DOHH2 (cell line): ENCODE results near the gene ETHE1.

ENCODE experiments used
- EZH2phosphoT487 ChIP-seq: fragments of 200-600 bp; sonication (generic); IDR thresholded peaks from 2 replicates; pipeline ENCODE4 v1.6.1; 2017; ENCODE audit warnings: borderline replicate concordance, mild to moderate bottlenecking, antibody characterized with exemption, low read length, moderate library complexity, mixed read lengths
- TF ChIP-seq, protein P1 (sequence below): fragments of 200-600 bp; sonication (generic); IDR thresholded peaks from one replicate; pipeline ENCODE4 v1.5.1; 2014; ENCODE audit warnings: antibody characterized with exemption, mild to moderate bottlenecking, low read depth, low read length; ENCODE audit not compliant: poor library complexity, severe bottlenecking

DNA sequence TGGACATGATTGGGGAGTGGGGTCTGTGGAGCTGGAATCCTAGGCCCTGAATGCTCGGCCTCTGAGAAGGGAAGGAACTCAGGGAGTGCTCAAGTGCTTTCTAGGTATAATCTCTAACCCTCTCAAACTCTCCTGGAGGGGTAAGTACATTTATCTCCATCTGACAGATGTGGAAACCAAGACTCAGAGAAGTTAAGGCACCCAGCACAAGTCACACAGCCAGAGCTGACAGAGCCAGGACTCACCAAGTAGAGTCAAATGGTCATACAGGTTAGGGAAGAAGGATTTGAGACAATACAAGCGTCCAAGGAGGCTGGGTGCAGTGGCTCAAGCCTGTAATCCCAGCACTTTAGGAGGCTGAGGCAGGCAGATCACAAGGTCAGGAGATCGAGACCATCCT is 48.7 kb downstream of the ETHE1 start:
- TF ChIP-seq, protein P1, sequence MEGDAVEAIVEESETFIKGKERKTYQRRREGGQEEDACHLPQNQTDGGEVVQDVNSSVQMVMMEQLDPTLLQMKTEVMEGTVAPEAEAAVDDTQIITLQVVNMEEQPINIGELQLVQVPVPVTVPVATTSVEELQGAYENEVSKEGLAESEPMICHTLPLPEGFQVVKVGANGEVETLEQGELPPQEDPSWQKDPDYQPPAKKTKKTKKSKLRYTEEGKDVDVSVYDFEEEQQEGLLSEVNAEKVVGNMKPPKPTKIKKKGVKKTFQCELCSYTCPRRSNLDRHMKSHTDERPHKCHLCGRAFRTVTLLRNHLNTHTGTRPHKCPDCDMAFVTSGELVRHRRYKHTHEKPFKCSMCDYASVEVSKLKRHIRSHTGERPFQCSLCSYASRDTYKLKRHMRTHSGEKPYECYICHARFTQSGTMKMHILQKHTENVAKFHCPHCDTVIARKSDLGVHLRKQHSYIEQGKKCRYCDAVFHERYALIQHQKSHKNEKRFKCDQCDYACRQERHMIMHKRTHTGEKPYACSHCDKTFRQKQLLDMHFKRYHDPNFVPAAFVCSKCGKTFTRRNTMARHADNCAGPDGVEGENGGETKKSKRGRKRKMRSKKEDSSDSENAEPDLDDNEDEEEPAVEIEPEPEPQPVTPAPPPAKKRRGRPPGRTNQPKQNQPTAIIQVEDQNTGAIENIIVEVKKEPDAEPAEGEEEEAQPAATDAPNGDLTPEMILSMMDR = no peak
- no peak for TF ChIP-seq EZH2phosphoT487
